ENCODE data around the gene COL11A2. TPM values are rescaled to one million over a fixed set of nuclear protein-coding genes. Genes with fewer than 3 reads are reported as not detected.
A peak's percentile ranks its signal among the peaks of the same experiment; 100 is the strongest.

Gene COL11A2
- total and polyA plus RNA-seq, 2 of the 13 experiments (the other 11 are each of a cell fraction or from before 2014, with no cell fraction given) = 0.55 TPM

GRCh38 chr6:33201147-33201545 is 8.9 kb upstream of the COL11A2 start (continued):
- peak; percentile 55 for TF ChIP-seq ZNF687 (CRISPR knock-in tag; IDR thresholded peaks at IDR 0.05)
- 0 out of 2 replicates have a peak, but pooled peaks have one; percentile 38 for TF ChIP-seq SP4 (CRISPR knock-in tag; IDR thresholded peaks at IDR 0.05)
- no peak for TF ChIP-seq SOX13 (IDR thresholded peaks at IDR 0.05)
- TF ChIP-seq SOX13 (CRISPR knock-in tag; conservative IDR thresholded peaks at IDR 0.05 in 1 of 2, IDR thresholded peaks at IDR 0.05 in 1 of 2) = 0 out of 4 replicates have a peak, but pooled peaks of 1 of the 2 experiments have one; percentile 85
- no peak for TF ChIP-seq FOXO1 (CRISPR knock-in tag; IDR thresholded peaks at IDR 0.05)
- 0 out of 2 replicates have a peak, but pooled peaks have one; percentile 19 for TF ChIP-seq ZC3H13 (CRISPR knock-in tag; IDR thresholded peaks at IDR 0.05)
- no peak for TF ChIP-seq TCF7L2 (IDR thresholded peaks at IDR 0.05; ENCODE audit: low read depth, low read length)
- TF ChIP-seq TBP (CRISPR knock-in tag; IDR thresholded peaks at IDR 0.05) = 0 out of 2 replicates have a peak, but pooled peaks have one; percentile 40
- peak; percentile 40 for TF ChIP-seq AGO2 (optimal IDR thresholded peaks at IDR 0.05; ENCODE audit: low read depth, low read length)
- no peak for TF ChIP-seq POGK (CRISPR knock-in tag; conservative IDR thresholded peaks at IDR 0.05)
- TF ChIP-seq ZNF142 (CRISPR knock-in tag; IDR thresholded peaks at IDR 0.05) = peak; percentile 35; the same call in 1 of the 2 replicates
- TF ChIP-seq MAF1 (CRISPR knock-in tag; IDR thresholded peaks at IDR 0.05; ENCODE audit: borderline replicate concordance) = 0 out of 2 replicates have a peak, but pooled peaks have one; percentile 46
